Ovary (tissue), 9 donors: ENCODE data around the gene ZNF839. TPM values are rescaled to one million over a fixed set of nuclear protein-coding genes. Genes with fewer than 3 reads are reported as not detected.

Experiments used
- DNase-seq, 5 donors: peaks; one replicate each; pipeline ENCODE4 v3.0.0-alpha.2; 2019 to 2020
- H3K27ac ChIP-seq, 2 donors: fragments of 200-600 bp; one replicate each; pipeline versions ENCODE4 v1.5.1 to v1.8.0; 2019 to 2022
- H3K27me3 ChIP-seq: fragments of 200-600 bp; one replicate; pipeline ENCODE4 v1.8.0; 2022
- H3K36me3 ChIP-seq: fragments of 200-600 bp; sonication (generic); one replicate; pipeline ENCODE4 v1.5.1; 2019
- H3K4me1 ChIP-seq: one replicate; pipeline ENCODE4 v1.8.1; 2013; ENCODE audit warnings: mild to moderate bottlenecking, moderate library complexity; ENCODE audit not compliant: insufficient read depth
- H3K4me3 ChIP-seq: fragments of 200-600 bp; sonication (generic); one replicate; pipeline ENCODE4 v1.5.1; 2017
- H3K9me3 ChIP-seq, 2 donors: fragments of 200-600 bp in 1 of 2; sonication (generic) in 1 of 2; one replicate each; pipeline versions ENCODE4 v1.5.1 to v1.8.1; 2013 to 2019; ENCODE audit warnings: mild to moderate bottlenecking in 1 of 2, moderate library complexity in 1 of 2
- EP300 ChIP-seq: sonication (generic); formaldehyde crosslinking; IDR thresholded peaks from one replicate; pipeline ENCODE4 v1.6.1; 2017; ENCODE audit warnings: antibody characterized with exemption
- POLR2A ChIP-seq: fragments of 450-650 bp; IDR thresholded peaks from one replicate; pipeline ENCODE4 v1.6.1; 2017; ENCODE audit warnings: antibody characterized with exemption, mild to moderate bottlenecking, moderate library complexity
- WGBS, 3 donors: extraction: QIAGEN DNeasy Blood & Tissue Kit in 1 of 3; methylation state at CpG; one replicate each; pipeline versions ENCODE4 v1.1.5 to v1.1.7; 2013 to 2017; 5-methylcytosine and 5-hydroxymethylcytosine counted together
- intact Hi-C, 4 donors: fragments of 100-400 bp; cut with DNase I; formaldehyde crosslinking; loops; one replicate each; pipeline versions ENCODE4 v1.11.0 to v1.15.1; 2022 to 2023
- polyA plus RNA-seq, 2 donors: library from polyadenylated mRNA; stranded (reverse); fragments of 200-250 nt in 1 of 2; fragments of 350-450 nt in 1 of 2; fragmentation: Illumina TruSeq in 1 of 2; extraction: RNeasy Lipid Tissue Mini Kit (QIAGEN cat#74804) in 1 of 2; gene quantifications; one replicate each; pipeline ENCODE4 v1.2.3, GENCODE V29; 2013 to 2014
- total RNA-seq, 7 donors: library from RNA; depleted of rRNA in 2 of 7; stranded (reverse); fragments of >200 nt in 2 of 7; fragmentation: NEBNext Ultra II Directional in 3 of 7; extraction: Animal tissue kit (Norgen Biotek cat#: 25700) in 3 of 7; gene quantifications; one replicate each; pipeline versions ENCODE4 v1.1.0 to v1.2.4, GENCODE V29; 2016 to 2023
- TF ChIP-seq, protein P1 (sequence below), 3 donors: fragments of 450-650 bp in 2 of 3; fragments of 200-600 bp in 1 of 3; IDR thresholded peaks; one replicate each; pipeline versions ENCODE4 v1.5.1 to v1.8.0; 2016 to 2022; ENCODE audit warnings: antibody characterized with exemption in 3 of 3, mild to moderate bottlenecking in 1 of 3
- donor health status: DM: no; HTN: no; CAD: no; lungs with moderate emphysema.
- donor health status: DM: no; HTN: no; CAD: no.
- donor health status: Bipolar disorder and iron deficiency.
- donor health status: DM: yes; HTN: yes; CAD: no.
- donor health status: DM: no; HTN: no; CAD: no.
- donor health status: DM: yes; HTN: yes; CAD: no.

The ZNF839 gene
- total and polyA plus RNA-seq, 9 donors = 6.4 to 14.9 (median 12.2) TPM

DNA sequence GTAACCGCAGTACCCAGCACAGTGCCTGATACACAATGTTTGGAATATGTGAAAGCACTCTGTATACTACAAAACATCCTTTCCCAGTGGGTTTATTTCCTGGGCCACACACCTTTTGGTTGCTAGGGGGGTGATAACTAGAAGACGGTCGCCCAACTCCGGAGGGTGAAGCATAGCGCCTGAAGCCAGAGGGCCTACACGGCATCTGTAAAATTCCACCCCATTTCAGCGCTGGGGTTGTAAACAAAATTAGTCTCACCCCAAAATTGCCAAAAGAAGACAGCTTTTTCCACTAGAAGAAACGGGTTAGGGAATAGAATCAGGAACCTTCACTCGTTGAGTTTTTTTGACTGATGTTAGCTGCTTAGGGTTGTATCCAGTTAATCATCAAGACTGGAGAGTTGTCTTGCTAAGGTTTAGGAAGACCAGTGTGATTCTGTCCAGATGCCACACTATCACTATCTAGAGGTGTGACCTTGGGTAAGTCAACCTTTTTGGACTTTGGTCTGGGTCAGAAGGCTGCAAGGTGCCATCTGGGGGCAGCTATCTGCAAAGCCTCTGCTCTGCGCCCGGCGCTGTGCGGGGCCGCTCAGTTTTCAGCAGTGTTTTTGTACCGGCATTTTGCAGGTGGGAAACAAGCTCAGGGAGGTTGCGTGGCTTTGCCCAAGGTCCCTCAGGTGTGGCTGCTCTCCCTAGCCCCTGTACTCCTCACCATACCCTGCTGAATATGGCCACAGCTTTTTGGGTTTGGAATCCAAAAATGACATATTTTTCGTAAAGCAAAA is 1.3 kb downstream of the ZNF839 start:
- H3K9me3 ChIP-seq = no peaks in the 10 kb centered on the region
- H3K27ac ChIP-seq = peak overlapping the region; percentile 95 to 98
- peaks cover 11% of the 10 kb centered on the region for H3K4me1 ChIP-seq
- intact Hi-C loops = no loop called here
- H3K36me3 ChIP-seq = no peaks in the 10 kb centered on the region
- no peak for DNase-seq
- no peak overlapping the region for H3K4me3 ChIP-seq
- TF ChIP-seq, protein P1, sequence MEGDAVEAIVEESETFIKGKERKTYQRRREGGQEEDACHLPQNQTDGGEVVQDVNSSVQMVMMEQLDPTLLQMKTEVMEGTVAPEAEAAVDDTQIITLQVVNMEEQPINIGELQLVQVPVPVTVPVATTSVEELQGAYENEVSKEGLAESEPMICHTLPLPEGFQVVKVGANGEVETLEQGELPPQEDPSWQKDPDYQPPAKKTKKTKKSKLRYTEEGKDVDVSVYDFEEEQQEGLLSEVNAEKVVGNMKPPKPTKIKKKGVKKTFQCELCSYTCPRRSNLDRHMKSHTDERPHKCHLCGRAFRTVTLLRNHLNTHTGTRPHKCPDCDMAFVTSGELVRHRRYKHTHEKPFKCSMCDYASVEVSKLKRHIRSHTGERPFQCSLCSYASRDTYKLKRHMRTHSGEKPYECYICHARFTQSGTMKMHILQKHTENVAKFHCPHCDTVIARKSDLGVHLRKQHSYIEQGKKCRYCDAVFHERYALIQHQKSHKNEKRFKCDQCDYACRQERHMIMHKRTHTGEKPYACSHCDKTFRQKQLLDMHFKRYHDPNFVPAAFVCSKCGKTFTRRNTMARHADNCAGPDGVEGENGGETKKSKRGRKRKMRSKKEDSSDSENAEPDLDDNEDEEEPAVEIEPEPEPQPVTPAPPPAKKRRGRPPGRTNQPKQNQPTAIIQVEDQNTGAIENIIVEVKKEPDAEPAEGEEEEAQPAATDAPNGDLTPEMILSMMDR (IDR thresholded peaks at IDR 0.05) = no peak
- TF ChIP-seq POLR2A = no peak
- TF ChIP-seq EP300 = no peak
- H3K27me3 ChIP-seq = no peaks in the 10 kb centered on the region
- WGBS, 3 donors = 81 to 87% (median 82%) methylated on average over 17 of the region's 17 CpGs

DNA sequence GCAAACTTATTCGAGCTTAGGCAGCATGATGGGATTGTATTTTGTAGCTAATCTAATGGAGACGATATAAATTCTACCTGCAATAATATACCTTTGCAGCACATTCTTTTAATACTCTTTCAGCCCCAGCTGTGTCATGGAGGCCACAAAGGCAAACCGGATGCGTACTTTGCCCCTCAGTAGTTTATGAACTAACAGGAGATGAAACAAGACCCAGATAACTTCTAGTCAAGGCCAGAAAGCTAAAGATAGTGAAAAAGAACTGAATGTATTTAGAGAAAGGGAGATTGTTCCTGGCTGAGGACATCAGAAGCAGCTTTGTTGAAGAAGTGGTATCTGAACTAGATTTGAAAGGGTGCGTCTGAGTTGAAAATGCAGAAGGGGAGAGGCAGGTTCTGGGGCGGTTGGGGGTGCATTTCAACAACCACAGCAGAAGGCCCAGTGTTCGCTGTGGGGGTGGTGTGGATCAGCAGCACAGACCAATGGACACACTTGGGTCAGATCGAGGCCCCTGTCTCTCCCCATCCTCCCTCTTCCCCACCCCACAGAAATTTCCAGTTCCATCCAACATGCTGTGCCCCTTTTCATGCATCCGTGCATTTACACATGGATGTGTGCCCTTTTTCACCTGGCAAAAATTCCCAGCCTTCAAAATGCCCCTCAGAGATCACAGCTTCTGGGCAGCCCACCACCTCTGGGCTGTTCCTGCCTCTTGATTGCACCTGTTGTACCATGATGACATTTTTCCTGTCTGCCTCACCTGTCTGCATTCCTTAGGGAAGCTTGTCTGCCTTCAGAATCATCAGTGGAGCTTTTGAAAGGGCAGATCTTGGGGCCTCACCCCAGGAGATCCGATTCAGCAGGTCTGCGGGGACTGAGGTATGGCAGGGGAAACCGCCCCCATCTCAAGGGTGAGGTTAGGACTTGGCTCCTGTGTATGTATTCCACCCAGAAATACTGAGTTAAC is 2.2 kb downstream of the ZNF839 start:
- no peak for DNase-seq
- TF ChIP-seq, protein P1 (IDR thresholded peaks at IDR 0.05) = no peak
- TF ChIP-seq EP300 (no peak), POLR2A (no peak)
- intact Hi-C loops = no loop called here
- Histone ChIP-seq H3K4me1 (peaks cover 11% of the 10 kb centered on the region), H3K9me3 (no peaks in the 10 kb centered on the region), H3K4me3 (no peak overlapping the region), H3K36me3 (no peaks in the 10 kb centered on the region), H3K27me3 (no peaks in the 10 kb centered on the region), H3K27ac (no peak overlapping the region)
- 77 to 84% (median 81%) methylated on average over 12 of the region's 12 CpGs for WGBS, 3 donors

DNA sequence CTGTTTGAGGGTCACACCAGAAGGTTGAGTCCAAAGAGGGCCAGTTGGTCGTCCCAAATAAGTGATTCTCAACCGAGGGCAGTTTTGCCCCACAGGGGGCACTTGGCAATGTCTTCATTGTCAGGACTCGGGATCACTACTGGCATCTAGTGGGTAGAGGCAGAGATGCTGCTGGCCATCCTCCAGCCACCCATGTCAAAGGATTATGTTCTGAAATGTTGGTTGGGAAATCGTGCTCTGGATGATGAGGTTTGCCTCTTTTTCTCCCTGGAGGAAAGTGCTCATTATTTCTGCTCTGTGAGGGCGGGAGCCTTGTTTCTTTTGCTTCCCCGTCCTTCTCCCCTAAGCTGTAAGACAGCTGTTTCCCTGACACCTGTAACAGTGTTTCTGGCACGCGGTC is 3.6 kb downstream of the ZNF839 start:
- Histone ChIP-seq H3K4me1 (peaks cover 9% of the 10 kb centered on the region), H3K9me3 (no peaks in the 10 kb centered on the region), H3K36me3 (no peaks in the 10 kb centered on the region), H3K4me3 (no peak overlapping the region), H3K27ac (no peak overlapping the region), H3K27me3 (no peaks in the 10 kb centered on the region)
- intact Hi-C loops = no loop called here
- 35 to 40% (median 36%) methylated on average over 8 of the region's 8 CpGs for WGBS, 3 donors
- TF ChIP-seq, protein P1 (IDR thresholded peaks at IDR 0.05) = peak in 1 of 3 donors; percentile 21
- TF ChIP-seq EP300 = no peak
- DNase-seq = peak; percentile 44 to 68 (median 50)

DNA sequence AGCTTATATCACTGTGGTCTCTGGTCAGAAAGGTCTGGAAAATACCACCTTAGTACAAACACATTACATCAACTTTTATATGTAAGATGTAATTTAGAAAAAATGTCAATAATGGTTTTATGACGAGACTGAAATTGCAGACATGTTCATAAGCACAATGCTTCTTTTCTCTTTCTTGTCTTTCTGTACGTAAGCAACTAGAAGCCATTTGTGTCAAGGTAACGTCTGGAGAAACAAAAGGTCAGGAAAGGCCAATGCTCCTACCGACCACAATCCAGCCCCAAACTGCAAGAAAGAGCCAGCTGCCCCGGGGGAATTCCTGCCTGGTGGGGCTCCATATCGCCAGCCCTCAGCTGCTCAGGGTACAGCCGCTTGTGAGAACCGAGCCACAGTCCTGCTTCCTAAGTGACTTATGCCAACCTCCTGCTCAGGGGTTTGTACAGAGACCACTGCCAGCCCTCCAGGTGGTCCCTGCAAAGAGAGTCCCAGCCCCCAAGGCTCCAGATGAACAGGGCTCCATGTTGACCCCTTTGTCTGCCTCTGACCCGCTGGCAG is 6.3 kb downstream of the ZNF839 start:
- Histone ChIP-seq H3K4me3 (no peak overlapping the region), H3K27me3 (no peaks in the 10 kb centered on the region), H3K4me1 (no peaks in the 10 kb centered on the region), H3K36me3 (no peaks in the 10 kb centered on the region), H3K27ac (no peak overlapping the region), H3K9me3 (no peaks in the 10 kb centered on the region)
- no peak for DNase-seq
- intact Hi-C loops = no loop called here
- WGBS, 3 donors = 71 to 75% (median 75%) methylated on average over 9 of the region's 9 CpGs
- TF ChIP-seq, protein P1 (IDR thresholded peaks at IDR 0.05) = no peak
- TF ChIP-seq POLR2A (no peak), EP300 (no peak)
